ENCODE measurements around the gene CHD6.

Gene CHD6

DNA sequence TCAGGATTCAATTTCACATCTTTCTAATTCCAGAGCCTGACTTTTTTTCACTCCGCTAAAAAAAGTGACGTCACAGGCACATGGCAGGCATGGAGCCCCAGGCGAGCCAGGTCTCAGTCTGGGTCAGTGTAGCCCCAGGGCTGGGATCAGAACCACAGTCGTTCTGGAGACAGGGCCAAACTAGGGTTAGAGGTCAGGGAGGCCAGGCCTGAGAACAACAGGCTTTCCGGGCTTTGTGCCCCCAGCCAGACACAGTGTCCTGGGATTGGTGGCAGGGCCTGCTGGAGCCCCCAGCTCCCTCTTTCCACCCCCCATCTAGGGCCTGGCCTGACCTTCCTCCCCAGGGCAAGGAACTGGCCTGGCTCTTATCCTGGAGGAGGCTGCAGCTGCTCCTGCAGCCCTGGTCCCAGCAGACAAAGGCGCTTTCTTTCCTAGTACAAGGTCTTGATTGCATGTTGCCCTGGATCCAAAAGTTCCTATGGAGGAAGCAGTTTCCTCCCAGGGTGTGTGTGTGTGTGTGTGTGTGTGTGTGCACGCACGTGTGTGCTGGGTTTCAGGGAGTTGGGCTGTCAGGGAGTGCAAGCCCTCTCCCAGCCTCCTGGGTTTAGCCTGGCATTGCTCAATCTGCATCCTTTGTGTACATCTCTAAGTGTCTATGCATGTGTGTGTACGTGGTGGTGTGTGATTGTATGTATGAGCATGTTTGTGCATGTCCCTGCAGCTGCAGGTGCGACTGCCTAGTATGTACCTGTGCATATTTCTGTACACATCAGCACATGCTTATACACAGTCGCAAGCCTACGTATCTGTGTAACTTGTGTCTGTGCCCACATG lies 225.1 kb downstream of the CHD6 start:
- FAIRE-seq (no peak), DNase-seq (ENCODE audit: insufficient read length) (no peak)
- no peak for TF ChIP-seq POLR2A (IDR thresholded peaks at IDR 0.05; ENCODE audit: low read depth, low read length)
- TF ChIP-seq TAF1 (IDR thresholded peaks at IDR 0.05; ENCODE audit: borderline replicate concordance, low read depth, low read length), result no peak
- TF ChIP-seq POLR2AphosphoS5 (IDR thresholded peaks at IDR 0.05; ENCODE audit: low read depth, low read length), result no peak

DNA sequence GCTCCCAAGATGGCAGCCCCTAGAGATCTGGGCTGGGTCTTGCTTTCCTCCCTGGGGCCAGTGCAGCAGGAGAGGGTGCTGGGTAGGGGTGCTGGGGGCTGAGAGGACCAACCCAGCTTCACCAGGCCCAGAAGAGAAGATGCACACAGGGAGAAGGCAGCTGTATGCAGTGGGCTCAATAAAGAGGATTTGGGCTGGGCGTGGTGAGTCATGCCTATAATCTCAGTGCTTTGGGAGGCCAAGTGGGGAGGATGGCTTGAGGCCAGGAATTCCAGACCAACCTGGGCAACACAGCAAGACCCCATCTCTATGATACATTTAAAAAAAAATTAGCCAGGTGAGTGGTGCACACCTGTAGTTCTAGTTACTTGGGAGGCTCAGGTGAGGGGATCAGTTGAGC lies 225.9 kb downstream of the CHD6 start:
- FAIRE-seq, result no peak
- no peak for DNase-seq (ENCODE audit: insufficient read length)
- TF ChIP-seq TAF1 (IDR thresholded peaks at IDR 0.05; ENCODE audit: borderline replicate concordance, low read depth, low read length) (no peak), POLR2AphosphoS5 (IDR thresholded peaks at IDR 0.05; ENCODE audit: low read depth, low read length) (no peak), POLR2A (IDR thresholded peaks at IDR 0.05; ENCODE audit: low read depth, low read length) (no peak)

DNA sequence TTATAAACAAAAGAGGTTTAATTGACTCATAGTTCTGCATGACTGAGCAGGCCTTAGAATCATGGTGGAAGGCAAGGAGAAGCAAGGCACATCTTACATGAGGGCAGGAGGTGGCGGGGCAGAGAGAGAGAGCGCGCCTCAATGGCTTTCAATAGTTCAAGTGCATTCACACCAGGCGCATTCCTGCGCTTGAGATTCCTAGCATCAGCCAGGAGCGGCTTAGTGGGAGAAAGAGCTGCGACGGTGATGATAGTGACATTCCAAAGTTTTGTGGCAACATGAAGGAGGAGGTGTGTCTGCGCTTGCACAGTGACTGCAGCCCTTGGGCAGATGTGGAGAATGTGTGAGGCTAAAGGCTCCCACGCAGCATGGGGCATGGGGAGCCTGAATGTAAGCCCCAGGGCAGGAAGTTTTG lies 226.6 kb downstream of the CHD6 start:
- TF ChIP-seq POLR2A (IDR thresholded peaks at IDR 0.05; ENCODE audit: low read depth, low read length) (no peak), POLR2AphosphoS5 (IDR thresholded peaks at IDR 0.05; ENCODE audit: low read depth, low read length) (no peak), TAF1 (IDR thresholded peaks at IDR 0.05; ENCODE audit: borderline replicate concordance, low read depth, low read length) (no peak)
- FAIRE-seq (no peak), DNase-seq (ENCODE audit: insufficient read length) (no peak)

DNA sequence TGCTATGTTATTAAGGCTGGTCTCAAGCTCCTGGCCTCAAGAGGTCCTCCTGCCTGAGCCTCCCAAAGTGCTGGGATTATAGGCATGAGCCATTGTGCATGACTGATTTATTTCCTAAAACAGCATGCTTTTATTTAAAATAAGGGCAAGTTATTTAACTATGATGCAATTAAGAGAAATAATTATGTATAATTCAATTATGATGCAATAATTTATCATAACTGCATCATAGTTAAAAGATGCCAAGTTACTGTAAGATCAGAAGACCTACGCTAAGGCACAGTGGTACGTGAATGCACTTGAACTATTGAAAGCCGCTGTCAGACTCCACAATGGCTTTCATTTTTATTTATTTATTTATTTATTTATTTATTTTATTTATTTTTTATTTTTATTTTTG lies 227.3 kb downstream of the CHD6 start:
- FAIRE-seq (no peak), DNase-seq (ENCODE audit: insufficient read length) (no peak)
- TF ChIP-seq POLR2AphosphoS5 (IDR thresholded peaks at IDR 0.05; ENCODE audit: low read depth, low read length), result no peak
- TF ChIP-seq TAF1 (IDR thresholded peaks at IDR 0.05; ENCODE audit: borderline replicate concordance, low read depth, low read length), result no peak
- TF ChIP-seq POLR2A (IDR thresholded peaks at IDR 0.05; ENCODE audit: low read depth, low read length), result no peak

DNA sequence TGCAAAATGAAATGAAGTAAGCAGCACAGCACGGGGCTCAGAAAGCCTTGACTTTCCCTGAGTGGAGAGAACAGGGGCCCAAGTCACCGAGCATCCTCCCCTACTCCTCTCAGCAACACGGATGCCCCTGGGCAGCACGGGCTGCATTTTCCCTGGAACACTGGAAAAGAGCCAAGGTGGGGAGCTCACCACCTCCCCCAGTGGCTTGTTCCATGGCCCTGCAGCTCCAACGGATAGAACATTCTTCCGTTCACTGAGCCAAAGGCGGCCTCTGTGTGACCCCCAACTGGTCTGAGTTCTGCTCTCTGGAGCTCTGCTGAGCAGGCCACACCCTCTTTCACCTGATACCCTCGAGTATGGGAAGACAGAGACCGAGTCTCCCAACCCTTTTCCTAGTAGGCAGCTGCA lies 230.7 kb downstream of the CHD6 start:
- TF ChIP-seq POLR2A (IDR thresholded peaks at IDR 0.05; ENCODE audit: low read depth, low read length) (no peak), TAF1 (IDR thresholded peaks at IDR 0.05; ENCODE audit: borderline replicate concordance, low read depth, low read length) (no peak), POLR2AphosphoS5 (IDR thresholded peaks at IDR 0.05; ENCODE audit: low read depth, low read length) (no peak)
- DNase-seq (ENCODE audit: insufficient read length) (no peak), FAIRE-seq (no peak)

DNA sequence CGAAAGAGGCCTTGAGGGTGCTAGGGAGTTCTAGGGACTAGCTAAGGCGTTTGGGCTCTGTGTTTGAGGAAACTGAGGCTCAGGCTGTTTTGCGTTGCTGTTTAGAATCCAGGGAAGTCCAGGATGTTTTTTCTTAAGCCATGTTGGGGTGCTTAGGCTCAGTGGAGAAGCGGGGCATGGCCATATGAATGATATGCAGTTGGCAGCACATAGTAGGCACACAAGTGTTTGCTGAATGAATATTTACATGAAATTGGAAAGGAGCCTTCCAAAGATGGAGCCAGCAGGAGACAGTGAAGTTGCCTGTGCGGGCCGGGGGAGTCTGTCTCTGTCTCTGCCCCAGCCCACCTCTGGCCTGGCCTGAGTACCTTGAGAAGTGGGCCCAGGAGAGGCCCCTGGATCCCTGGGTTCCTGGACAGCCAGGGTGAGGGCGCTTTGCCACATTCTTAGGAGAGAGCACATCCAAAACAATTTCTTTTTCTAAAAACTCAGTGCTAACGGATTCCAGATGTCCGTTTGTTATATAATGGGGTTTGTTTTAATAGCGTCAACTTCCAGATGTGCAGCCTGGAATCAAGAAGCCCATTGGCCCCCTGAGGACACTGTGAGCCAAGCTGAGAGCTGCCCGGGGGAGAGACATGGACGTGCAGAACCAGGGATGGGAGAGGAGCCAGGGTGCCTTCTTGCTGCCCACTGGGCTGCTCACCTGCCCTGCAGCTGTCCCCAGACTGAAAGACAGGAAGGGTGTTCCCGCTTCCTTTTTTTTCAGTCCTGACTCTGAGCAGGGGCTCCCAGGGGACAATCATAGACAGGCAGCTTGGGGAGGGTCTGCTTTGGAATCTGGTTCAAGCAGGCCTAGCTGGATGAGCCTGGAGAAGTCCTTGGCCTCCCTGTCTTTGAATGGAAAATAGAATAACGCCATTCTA lies 231.4 kb downstream of the CHD6 start:
- DNase-seq (ENCODE audit: insufficient read length) (no peak), FAIRE-seq (no peak)
- TF ChIP-seq POLR2A (IDR thresholded peaks at IDR 0.05; ENCODE audit: low read depth, low read length) (no peak), POLR2AphosphoS5 (IDR thresholded peaks at IDR 0.05; ENCODE audit: low read depth, low read length) (no peak), TAF1 (IDR thresholded peaks at IDR 0.05; ENCODE audit: borderline replicate concordance, low read depth, low read length) (no peak)

DNA sequence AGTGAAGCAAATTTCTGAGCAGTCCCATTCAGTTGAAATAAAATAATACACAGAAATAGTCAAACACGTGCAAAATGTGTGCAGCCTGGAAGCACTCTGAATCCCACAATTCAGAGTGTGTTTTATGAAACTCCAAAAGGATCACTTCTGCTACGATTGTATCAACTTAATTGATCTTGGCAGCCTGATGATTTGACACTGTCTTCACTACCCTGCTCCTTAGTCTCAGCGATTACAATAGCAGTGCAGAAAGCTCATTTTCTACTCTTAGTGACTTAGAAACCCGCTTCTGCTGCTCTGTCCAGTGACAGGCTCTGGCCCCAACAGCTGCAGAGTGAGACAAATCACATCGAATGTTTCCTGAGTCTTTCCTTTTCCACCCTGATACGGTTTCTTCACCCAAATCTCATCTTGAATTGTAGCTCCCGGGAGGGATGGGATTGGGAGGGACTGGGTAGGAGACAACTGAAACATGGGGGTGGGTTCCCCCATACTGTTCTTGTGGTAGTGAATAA lies 235.3 kb downstream of the CHD6 start:
- DNase-seq (ENCODE audit: insufficient read length), result no peak
- TF ChIP-seq POLR2AphosphoS5 (IDR thresholded peaks at IDR 0.05; ENCODE audit: low read depth, low read length), result no peak
- no peak for TF ChIP-seq POLR2A (IDR thresholded peaks at IDR 0.05; ENCODE audit: low read depth, low read length)
- no peak for FAIRE-seq

DNA sequence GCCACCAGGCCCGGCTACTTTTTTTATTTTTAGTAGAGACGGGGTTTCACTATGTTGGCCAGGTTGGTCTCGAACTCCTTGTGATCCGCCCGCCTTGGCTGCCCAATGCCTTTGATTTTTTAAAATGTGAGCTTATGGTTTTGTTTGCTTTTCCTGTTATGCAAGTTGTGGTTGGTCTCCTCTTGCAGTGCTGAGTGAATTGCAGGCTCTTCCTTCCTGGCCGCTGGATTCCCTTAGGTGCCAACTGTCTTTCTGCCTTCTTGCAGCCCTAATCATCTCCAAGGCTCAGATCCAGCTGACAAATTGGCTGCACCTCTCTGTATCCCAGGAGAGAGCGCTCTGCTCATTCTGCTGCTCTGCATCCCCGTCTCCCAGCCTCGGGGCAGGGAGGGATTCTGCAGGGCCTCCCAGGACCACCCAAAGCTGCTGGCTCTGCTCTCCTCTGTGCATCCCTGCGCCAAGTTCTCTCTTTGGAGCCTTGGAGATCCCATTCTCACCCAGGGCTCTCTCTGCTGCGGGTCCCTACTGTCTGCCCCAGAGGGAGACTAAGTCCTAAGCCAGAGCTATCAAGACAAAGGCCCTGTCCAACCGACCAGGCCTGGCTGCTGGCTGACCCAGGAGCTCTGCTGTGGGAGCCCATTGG lies 237.5 kb downstream of the CHD6 start:
- FAIRE-seq, result no peak
- no peak for DNase-seq (ENCODE audit: insufficient read length)
- TF ChIP-seq POLR2A (IDR thresholded peaks at IDR 0.05; ENCODE audit: low read depth, low read length) (no peak), TAF1 (IDR thresholded peaks at IDR 0.05; ENCODE audit: borderline replicate concordance, low read depth, low read length) (no peak), POLR2AphosphoS5 (IDR thresholded peaks at IDR 0.05; ENCODE audit: low read depth, low read length) (no peak)

DNA sequence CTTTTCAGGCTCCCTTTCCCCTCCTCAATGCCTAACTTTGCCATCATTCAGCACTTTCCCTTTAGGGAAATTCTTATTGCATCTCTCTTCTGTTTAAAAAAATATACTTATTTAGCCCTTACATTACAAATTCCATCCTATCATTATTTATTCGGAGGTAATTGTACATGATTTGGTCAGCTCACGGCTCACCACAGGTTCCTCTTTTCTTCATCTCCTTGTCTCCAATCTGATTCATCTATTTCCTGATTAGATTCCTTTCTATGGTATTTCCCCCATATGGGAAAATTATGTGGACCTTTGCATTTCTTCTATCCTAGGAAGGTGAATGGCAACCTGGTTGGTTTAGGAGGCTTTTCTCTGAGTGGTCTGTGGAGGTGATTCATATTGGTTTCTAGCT lies 238.6 kb downstream of the CHD6 start:
- no peak for DNase-seq (ENCODE audit: insufficient read length)
- no peak for FAIRE-seq
- TF ChIP-seq TAF1 (IDR thresholded peaks at IDR 0.05; ENCODE audit: borderline replicate concordance, low read depth, low read length) (no peak), POLR2AphosphoS5 (IDR thresholded peaks at IDR 0.05; ENCODE audit: low read depth, low read length) (no peak), POLR2A (IDR thresholded peaks at IDR 0.05; ENCODE audit: low read depth, low read length) (no peak)

DNA sequence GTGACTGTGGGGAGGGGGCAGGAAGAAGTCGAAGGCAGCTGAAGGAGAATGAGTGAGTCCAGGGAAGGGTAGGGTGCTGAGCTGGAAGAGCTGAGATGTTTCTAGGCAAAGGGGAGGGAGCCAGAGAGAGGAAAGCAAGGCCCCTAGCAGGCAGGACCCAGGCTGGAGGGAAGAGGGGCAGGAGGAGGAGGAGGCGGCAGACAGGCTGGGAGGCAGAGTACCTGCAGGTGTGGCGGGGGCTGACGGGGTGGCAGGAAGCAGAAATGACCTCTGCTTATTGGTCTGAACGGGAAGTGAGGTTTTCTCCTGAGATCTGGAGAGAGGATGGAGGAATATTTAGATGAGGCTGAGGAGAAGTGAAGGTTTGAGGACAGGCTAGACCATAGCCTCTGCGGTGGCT lies 240.9 kb downstream of the CHD6 start:
- FAIRE-seq (no peak), DNase-seq (ENCODE audit: insufficient read length) (no peak)
- TF ChIP-seq TAF1 (IDR thresholded peaks at IDR 0.05; ENCODE audit: borderline replicate concordance, low read depth, low read length), result no peak
- no peak for TF ChIP-seq POLR2AphosphoS5 (IDR thresholded peaks at IDR 0.05; ENCODE audit: low read depth, low read length)

DNA sequence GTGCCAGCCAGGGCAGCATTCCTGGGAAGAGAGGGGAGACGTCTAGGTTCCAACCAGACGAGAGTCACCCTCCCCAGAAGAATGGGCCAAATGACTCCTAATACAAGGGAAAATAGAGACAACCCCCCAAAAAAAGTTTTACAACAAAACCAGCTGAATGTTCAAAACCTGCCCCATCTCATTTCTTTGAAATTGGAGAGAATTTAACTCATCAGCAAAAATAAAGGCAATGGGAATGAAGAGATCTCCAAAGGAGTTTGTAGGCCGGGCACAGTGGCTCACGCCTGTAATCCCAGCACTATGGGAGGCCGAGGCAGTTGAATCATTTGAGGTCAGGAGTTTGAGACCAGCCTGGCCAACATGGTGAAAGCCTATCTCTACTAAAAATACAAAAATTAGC lies 241.8 kb downstream of the CHD6 start:
- DNase-seq (ENCODE audit: insufficient read length), result no peak
- no peak for FAIRE-seq
- TF ChIP-seq POLR2AphosphoS5 (IDR thresholded peaks at IDR 0.05; ENCODE audit: low read depth, low read length), result no peak
- no peak for TF ChIP-seq POLR2A (IDR thresholded peaks at IDR 0.05; ENCODE audit: low read depth, low read length)
- TF ChIP-seq TAF1 (IDR thresholded peaks at IDR 0.05; ENCODE audit: borderline replicate concordance, low read depth, low read length), result no peak

All from GM12892 (cell line).